Adipose tissue (tissue), 3 donors: Measurements from ENCODE around the gene NAT16. TPM values are rescaled to one million over a fixed set of nuclear protein-coding genes. Genes with fewer than 3 reads are reported as not detected.
"Not testable (repeated sequence)": the region's sequence is repeated elsewhere in the genome, so short reads cannot be mapped to it uniquely, and the experiment has no call there.

ENCODE experiments used
- H3K27ac ChIP-seq: one replicate; pipeline ENCODE4 v1.5.1; 2013; ENCODE audit warnings: low read depth, low read length
- WGBS, 3 donors: extraction: QIAGEN DNeasy Blood & Tissue Kit; methylation state at CpG; one replicate each; pipeline ENCODE4 v1.1.7; 2013; 5-methylcytosine and 5-hydroxymethylcytosine counted together
- polyA plus RNA-seq, 3 donors: library from polyadenylated mRNA; stranded (reverse); fragments of 200-250 nt; gene quantifications; one replicate each; pipeline ENCODE4 v1.2.3, GENCODE V29; 2013
- donor health status: healthy with polysubstance abuse.
- donor health status: Bipolar disorder and iron deficiency.
- donor health status: healthy.

Gene NAT16
- polyA plus RNA-seq, 3 donors, result 0.35 TPM; not detected in 2

DNA sequence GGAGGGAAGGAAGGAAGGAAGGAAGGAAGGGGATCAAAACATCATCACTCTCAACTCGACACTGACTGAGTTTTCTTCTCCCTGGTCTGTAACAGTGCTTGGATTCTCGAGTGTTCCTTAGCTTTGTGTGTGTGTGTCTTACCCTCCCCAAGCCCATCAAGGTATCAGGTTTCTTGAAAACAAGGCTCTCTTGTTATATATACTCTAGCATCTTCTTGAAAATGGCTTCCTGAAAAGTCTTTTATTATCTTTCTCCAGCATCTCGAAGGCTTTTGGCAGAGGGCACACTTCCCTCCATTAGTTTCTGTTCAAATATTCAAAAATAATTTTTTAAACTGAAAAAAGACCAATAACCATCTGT, 39.8 kb downstream of the NAT16 start:
- 34 to 44% (median 36%) methylated on average over 3 of the region's 3 CpGs for WGBS, 3 donors
- no peak overlapping the region for H3K27ac ChIP-seq

DNA sequence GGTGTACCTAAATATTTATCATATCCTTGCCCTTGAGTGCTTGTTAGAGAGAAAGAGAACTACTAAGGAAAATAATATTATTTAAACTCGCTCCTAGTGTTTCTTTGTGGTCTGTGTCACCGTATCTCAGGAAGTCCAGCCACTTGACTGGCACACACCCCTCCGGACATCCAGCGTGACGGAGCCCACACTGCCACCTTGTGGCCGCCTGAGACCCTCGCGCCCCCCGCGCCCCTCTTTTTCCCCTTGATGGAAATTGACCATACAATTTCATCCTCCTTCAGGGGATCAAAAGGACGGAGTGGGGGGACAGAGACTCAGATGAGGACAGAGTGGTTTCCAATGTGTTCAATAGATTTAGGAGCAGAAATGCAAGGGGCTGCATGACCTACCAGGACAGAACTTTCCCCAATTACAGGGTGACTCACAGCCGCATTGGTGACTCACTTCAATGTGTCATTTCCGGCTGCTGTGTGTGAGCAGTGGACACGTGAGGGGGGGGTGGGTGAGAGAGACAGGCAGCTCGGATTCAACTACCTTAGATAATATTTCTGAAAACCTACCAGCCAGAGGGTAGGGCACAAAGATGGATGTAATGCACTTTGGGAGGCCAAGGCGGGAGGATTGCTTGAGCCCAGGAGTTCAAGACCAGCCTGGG, 41.8 kb downstream of the NAT16 start:
- 7 to 8% (median 7%) methylated on average over 16 of the region's 16 CpGs for WGBS, 3 donors
- peak overlapping the region; percentile 62 for H3K27ac ChIP-seq

DNA sequence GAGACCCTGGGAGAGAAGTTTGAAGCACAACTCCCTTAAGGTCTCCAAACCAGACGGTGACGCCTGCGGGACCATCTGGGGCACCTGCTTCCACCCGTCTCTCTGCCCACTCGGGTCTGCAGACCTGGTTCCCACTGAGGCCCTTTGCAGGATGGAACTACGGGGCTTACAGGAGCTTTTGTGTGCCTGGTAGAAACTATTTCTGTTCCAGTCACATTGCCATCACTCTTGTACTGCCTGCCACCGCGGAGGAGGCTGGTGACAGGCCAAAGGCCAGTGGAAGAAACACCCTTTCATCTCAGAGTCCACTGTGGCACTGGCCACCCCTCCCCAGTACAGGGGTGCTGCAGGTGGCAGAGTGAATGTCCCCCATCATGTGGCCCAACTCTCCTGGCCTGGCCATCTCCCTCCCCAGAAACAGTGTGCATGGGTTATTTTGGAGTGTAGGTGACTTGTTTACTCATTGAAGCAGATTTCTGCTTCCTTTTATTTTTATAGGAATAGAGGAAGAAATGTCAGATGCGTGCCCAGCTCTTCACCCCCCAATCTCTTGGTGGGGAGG, 42.4 kb downstream of the NAT16 start:
- H3K27ac ChIP-seq, result no peak overlapping the region
- WGBS, 3 donors, result 60 to 73% (median 72%) methylated on average over 9 of the region's 9 CpGs

DNA sequence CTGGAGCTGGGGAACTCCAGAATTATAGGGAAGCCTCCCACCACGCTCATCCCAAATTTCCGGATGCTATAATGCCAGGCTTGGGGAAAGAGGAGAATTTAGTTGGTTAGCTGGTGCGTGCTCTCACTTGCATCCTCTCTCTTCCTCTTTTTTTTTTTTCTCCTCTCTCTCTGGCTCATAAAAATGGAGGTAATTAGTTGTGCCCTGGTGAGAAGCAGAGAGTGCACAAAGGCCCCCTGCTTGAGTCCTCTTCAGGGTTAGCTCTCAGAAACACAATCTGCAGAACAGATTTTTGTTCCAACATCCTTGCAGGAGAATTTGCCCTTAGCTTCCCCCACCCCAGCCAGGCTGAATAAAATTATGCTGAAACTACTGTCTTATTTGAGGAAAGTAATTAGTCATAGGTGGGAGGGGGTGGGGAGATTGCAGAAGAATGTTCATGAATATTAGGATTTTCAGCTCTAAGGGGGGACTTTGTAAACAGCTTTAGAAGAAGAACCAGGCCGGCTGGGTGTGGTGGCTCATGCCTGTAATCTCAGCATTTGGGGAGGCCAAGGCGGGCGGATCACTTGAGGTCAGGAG, 45.6 kb downstream of the NAT16 start:
- no peak overlapping the region for H3K27ac ChIP-seq
- WGBS, 3 donors, result 66 to 76% (median 75%) methylated on average over 6 of the region's 6 CpGs

DNA sequence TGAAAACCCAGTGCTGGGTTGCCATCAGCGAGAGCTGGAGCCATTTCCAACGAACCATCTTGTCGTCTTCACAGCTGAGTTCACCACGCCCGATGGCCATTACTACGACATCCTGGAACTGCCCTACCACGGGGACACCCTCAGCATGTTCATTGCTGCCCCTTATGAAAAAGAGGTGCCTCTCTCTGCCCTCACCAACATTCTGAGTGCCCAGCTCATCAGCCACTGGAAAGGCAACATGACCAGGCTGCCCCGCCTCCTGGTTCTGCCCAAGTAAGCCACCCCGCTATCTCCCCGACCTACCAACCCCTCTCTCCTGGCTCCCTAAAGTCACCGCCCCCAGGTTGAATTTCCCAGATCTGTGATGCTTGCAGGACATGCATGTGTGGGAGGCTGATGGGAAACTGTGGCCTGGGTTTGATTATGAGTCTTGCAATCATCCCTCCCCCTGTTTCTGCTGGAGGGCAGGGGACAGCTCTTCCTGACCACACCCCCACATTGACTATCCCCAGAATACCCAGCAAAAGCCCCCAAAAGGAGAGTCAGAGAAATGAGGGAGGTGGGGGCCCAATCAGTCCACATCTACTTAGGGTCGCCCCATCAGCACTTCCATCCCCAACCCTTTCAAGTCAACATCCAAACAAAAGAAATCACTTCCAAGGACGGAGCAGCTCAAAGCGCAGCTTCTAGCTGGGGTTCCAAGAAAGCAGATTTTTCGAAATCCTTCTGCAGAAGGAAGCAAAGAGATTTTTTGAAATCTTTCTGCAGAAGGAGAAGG, 46.3 kb downstream of the NAT16 start:
- no peak overlapping the region for H3K27ac ChIP-seq
- 62 to 80% (median 77%) methylated on average over 15 of the region's 15 CpGs for WGBS, 3 donors

- 79 to 93% (median 88%) methylated on average over 18 of the region's 18 CpGs for WGBS, 3 donors
- not testable (repeated sequence) for H3K27ac ChIP-seq
Measured at GRCh38 chr7:101132626-101133600, 47.2 kb downstream of the NAT16 start.

DNA sequence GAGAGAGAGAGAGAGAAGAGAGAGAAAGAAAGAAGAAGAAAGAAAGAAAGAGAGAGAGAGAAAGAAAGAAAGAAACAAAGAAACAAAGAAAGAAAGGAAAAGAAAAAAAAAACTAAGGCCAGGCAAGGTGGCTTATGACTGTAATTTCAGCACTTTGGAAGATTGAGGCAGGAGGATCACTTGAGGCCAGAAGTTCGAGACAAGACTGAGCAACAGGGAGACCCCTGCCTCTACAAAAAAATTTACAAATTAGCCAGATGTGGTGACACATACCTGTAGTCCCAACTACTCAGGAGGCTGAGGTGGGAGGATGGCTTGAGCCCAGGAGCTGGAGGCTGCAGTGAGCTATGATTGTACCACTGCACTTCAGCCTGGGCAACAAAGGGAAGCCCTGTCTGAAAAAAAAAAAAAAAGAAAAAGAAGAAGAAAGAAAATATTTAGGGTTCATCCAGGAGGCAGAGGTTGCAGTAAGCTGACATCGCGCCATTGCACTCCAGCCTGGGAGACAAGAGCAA, 50.4 kb downstream of the NAT16 start:
- no peak overlapping the region for H3K27ac ChIP-seq
- 88 to 95% (median 94%) methylated on average over 3 of the region's 3 CpGs for WGBS, 3 donors

DNA sequence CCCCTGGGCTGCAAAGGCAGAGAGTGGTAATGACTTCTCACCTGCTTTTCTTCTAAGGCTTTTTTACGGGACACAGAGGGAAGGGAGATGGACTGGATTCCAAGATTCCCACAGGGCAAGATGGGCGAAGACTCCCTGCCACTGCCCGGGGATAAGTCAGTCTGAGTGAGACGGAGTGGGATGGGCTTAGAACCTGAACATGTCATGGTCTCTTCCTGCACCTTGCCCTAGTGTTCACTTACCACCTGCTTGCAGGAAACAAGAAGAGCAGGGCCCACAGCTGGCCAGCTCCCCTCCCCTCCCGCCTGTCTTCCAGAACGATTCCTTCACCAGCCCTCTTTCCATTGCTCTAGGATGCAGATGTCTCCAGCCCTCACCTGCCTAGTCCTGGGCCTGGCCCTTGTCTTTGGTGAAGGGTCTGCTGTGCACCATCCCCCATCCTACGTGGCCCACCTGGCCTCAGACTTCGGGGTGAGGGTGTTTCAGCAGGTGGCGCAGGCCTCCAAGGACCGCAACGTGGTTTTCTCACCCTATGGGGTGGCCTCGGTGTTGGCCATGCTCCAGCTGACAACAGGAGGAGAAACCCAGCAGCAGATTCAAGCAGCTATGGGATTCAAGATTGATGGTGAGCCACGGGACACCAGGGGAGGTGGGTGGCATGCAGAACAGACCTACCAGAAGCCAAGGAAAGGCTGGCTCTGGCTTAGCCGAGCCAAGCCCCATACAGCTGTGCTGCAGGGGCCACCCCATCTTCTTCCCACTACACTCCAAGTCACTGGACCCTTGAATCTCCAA, 51.9 kb downstream of the NAT16 start:
- 68 to 83% (median 81%) methylated on average over 14 of the region's 14 CpGs for WGBS, 3 donors

GRCh38 chr7:101127460-101128039, 52.5 kb downstream of the NAT16 start:
- 70 to 82% (median 79%) methylated on average over 3 of the region's 3 CpGs for WGBS, 3 donors
- no peak overlapping the region for H3K27ac ChIP-seq

More for the DNA sequence above, 51.9 kb downstream of the NAT16 start:
- H3K27ac ChIP-seq, result no peak overlapping the region

DNA sequence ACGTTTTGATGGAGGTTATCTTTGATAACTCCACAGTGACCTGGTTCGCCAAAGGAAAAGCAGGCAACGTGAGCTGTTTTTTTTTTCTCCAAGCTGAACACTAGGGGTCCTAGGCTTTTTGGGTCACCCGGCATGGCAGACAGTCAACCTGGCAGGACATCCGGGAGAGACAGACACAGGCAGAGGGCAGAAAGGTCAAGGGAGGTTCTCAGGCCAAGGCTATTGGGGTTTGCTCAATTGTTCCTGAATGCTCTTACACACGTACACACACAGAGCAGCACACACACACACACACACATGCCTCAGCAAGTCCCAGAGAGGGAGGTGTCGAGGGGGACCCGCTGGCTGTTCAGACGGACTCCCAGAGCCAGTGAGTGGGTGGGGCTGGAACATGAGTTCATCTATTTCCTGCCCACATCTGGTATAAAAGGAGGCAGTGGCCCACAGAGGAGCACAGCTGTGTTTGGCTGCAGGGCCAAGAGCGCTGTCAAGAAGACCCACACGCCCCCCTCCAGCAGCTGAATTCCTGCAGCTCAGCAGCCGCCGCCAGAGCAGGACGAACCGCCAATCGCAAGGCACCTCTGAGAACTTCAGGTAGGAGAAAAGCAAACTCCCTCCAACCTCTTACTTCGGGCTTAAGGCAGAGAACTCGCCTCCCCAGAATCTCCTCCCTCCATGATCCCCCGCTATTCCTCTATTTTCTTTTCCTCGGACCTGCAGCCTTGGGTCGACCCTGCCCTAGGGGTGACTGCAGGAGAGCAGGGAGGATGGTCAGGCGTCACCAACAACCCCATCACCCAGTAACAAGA, 53.2 kb downstream of the NAT16 start, which contains the start of gene SERPINE1:
Gene SERPINE1 (plus strand): TSS at position 454 of the 809 bp plus-strand sequence. CDS start 1,290 bp downstream, outside the sequence.
- WGBS, 3 donors, result 3 to 4% (median 3%) methylated on average over 22 of the region's 22 CpGs
- no peak within 1 kb of the TSS for H3K27ac ChIP-seq

- H3K27ac ChIP-seq, result no peak overlapping the region
- 30 to 36% (median 32%) methylated on average over 15 of the region's 15 CpGs for WGBS, 3 donors
Measured at GRCh38 chr7:101125989-101126650, 54.0 kb downstream of the NAT16 start.

DNA sequence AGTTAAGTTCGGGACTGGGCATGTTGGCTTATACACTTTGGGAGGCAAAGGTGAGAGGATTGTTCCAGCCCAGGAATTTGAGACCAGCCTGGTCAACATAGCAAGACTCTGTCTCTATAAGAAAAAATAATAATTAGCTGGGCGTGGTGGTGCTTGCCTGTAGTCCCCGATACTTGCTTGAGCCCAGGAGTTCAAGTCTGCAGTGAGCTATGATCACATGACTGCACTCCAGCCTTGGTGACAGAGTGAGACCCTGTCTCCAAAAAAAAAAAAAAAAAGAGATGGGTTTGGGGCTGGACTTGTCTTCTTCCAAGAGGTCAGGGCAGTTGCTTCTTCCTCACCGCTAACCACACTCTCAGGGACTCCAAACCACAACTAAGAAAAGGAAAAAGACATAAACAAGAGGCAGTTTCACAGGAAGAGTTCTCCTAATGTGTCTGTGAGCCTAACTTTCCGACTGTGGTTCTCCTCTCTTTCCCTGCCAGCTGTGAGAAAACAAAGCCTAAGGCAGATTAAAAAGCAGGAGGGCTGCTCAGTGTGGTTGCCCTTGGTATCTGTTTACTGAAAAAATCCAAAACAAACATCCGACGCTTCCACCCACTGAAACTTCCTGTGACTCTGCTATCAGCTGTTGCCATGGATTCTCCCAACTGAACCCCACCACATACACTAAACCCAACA, 55.6 kb downstream of the NAT16 start:
- WGBS, 3 donors, result 29 to 48% (median 39%) methylated on average over 7 of the region's 7 CpGs
- H3K27ac ChIP-seq, result no peak overlapping the region

DNA sequence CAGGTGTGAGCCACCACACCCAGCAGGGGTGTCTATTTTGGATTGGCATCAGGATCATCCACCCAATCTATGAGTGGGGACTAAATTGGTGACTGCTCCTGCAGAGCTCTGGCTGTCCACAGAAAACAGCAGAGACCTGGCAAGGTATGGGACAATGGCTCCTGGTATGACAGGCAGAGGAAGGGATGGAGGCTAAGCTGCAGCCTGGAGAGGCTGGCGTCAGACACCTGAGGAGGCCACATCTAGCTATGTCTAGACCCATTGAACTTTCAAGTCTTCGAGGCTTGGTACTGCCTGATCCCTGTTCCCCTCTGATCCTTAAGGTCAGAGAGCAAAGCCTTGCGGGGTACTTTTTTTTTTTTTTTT, 56.4 kb downstream of the NAT16 start:
- H3K27ac ChIP-seq, result no peak overlapping the region
- WGBS, 3 donors, result 82 to 96% (median 90%) methylated on average over 3 of the region's 3 CpGs

DNA sequence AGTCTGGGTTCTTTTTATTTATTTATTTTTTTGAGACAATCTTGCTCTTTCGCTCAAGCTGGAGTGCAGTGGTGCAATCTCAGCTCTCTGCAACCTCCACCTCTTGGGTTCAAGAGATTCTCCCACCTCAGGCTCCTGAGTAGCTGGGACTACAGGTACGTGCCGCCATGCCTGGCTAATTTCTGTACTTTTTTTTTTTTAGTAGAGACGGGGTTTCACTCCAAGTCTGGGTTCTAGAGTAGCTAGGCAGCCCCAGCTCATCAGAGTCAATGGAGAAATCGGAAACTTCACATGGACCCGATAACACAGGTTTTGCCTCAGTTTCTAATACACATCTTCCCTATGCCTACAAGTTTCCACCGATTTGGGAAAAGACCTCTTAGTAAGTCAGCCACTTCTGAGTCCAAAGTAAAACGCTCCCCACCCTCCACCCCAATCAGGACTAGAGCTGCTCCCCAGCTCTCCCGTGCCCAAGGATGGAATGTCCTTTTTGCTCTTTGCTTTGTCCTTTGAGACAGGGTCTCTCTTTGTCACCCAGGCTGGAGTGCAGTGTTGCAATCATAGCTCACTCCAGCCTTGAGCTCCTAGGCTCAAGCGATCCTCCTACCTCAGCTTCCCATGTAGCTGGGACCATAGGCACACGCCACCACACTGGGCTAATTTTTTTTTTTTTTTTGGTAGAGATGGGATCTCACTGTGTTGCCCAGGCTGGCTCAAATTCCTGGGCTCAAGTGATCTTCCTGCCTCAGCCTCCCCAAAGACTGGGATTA, 57.0 kb downstream of the NAT16 start:
- H3K27ac ChIP-seq, result no peak overlapping the region
- 83 to 93% (median 91%) methylated on average over 11 of the region's 11 CpGs for WGBS, 3 donors
